Neutrophil (primary cell): ENCODE measurements around the gene DCST1.
A peak's percentile ranks its signal among the peaks of the same experiment; 100 is the strongest.

Experiments used
- H3K27ac ChIP-seq: fragments of 200-600 bp; sonication (generic); 2 replicates; pipeline ENCODE4 v1.5.1; 2016; ENCODE audit warnings: mild to moderate bottlenecking, moderate library complexity
- H3K27me3 ChIP-seq: fragments of 200-600 bp; sonication (generic); 2 replicates; pipeline ENCODE4 v1.6.0; 2016; ENCODE audit warnings: mild to moderate bottlenecking
- H3K36me3 ChIP-seq: fragments of 200-600 bp; sonication (generic); 2 replicates; pipeline ENCODE4 v1.5.1; 2017
- H3K4me1 ChIP-seq, 2 experiments: fragments of 200-600 bp in 1 of 2; sonication (generic) in 1 of 2; 1 replicate in 1 of 2; 2 replicates in 1 of 2; pipeline versions ENCODE4 v1.5.1 to v1.6.1; 2013 to 2016; ENCODE audit warnings: low read depth in 1 of 2, low read length in 1 of 2, mild to moderate bottlenecking in 1 of 2, moderate library complexity in 1 of 2; ENCODE audit not compliant: control insufficient read depth in 1 of 2, insufficient read depth in 1 of 2
- H3K4me3 ChIP-seq, 2 experiments: fragments of 200-600 bp in 1 of 2; sonication (generic) in 1 of 2; 1 replicate in 1 of 2; 2 replicates in 1 of 2; pipeline ENCODE4 v1.5.1; 2013 to 2016; ENCODE audit warnings: low read depth in 1 of 2, low read length in 1 of 2, mild to moderate bottlenecking in 1 of 2, moderate library complexity in 1 of 2
- H3K9me3 ChIP-seq: fragments of 200-600 bp; sonication (generic); 2 replicates; pipeline ENCODE4 v1.5.1; 2016
- CTCF ChIP-seq: fragments of 200-600 bp; sonication (generic); IDR thresholded peaks from 2 replicates; pipeline ENCODE4 v1.5.1; 2016; ENCODE audit warnings: antibody characterized with exemption

The DCST1 gene

GRCh38 chr1:155000726-155001424 lies 32.7 kb upstream of the DCST1 start:
- Histone ChIP-seq H3K4me3 (peak overlapping the region; percentile 85 to 100), H3K4me1 (peaks cover 59 to 68% of the 10 kb centered on the region in 2 experiments), H3K27me3 (no peaks in the 10 kb centered on the region), H3K9me3 (no peaks in the 10 kb centered on the region), H3K36me3 (no peaks in the 10 kb centered on the region), H3K27ac (peak overlapping the region; percentile 97)
- peak; percentile 38 for TF ChIP-seq CTCF

GRCh38 chr1:155001425-155001674 lies 32.3 kb upstream of the DCST1 start:
- no peaks in the 10 kb centered on the region for H3K27me3 ChIP-seq
- peaks cover 64 to 73% of the 10 kb centered on the region in 2 experiments for H3K4me1 ChIP-seq
- peak overlapping the region; percentile 85 to 100 for H3K4me3 ChIP-seq
- no peaks in the 10 kb centered on the region for H3K9me3 ChIP-seq
- H3K27ac ChIP-seq = peak overlapping the region; percentile 97
- no peaks in the 10 kb centered on the region for H3K36me3 ChIP-seq
- TF ChIP-seq CTCF = no peak

- Histone ChIP-seq H3K27me3 (no peaks in the 10 kb centered on the region), H3K4me3 (peak overlapping the region; percentile 85 to 100), H3K9me3 (no peaks in the 10 kb centered on the region), H3K36me3 (no peaks in the 10 kb centered on the region), H3K4me1 (peaks cover 69 to 77% of the 10 kb centered on the region in 2 experiments), H3K27ac (peak overlapping the region; percentile 97)
- peak; percentile 62 for TF ChIP-seq CTCF
Measured at GRCh38 chr1:155001675-155002463, 31.8 kb upstream of the DCST1 start.

- TF ChIP-seq CTCF = no peak
- Histone ChIP-seq H3K4me1 (peaks cover 69 to 77% of the 10 kb centered on the region in 2 experiments), H3K36me3 (no peaks in the 10 kb centered on the region), H3K9me3 (no peaks in the 10 kb centered on the region), H3K4me3 (peak within 1 kb of the TSS; percentile 85 to 100), H3K27me3 (no peaks in the 10 kb centered on the region), H3K27ac (peak within 1 kb of the TSS; percentile 97)
Measured at GRCh38 chr1:155002464-155003226, 31.0 kb upstream of the DCST1 start, which contains the start of gene ZBTB7B. Gene ZBTB7B, plus strand, starts transcription at chr1:155002802. Its CDS starts 11,859 bp downstream, at chr1:155014661.

- H3K4me1 ChIP-seq = peaks cover 69 to 77% of the 10 kb centered on the region in 2 experiments
- no peak for TF ChIP-seq CTCF
Measured at GRCh38 chr1:155003227-155003765, 30.3 kb upstream of the DCST1 start.

More at GRCh38 chr1:155003227-155003765, 30.3 kb upstream of the DCST1 start:
- Histone ChIP-seq H3K27ac (peak overlapping the region; percentile 97), H3K27me3 (no peaks in the 10 kb centered on the region), H3K4me3 (peak overlapping the region; percentile 85 to 100), H3K9me3 (no peaks in the 10 kb centered on the region), H3K36me3 (no peaks in the 10 kb centered on the region)
